ENCODE results near the gene CASQ2.

The CASQ2 gene

DNA sequence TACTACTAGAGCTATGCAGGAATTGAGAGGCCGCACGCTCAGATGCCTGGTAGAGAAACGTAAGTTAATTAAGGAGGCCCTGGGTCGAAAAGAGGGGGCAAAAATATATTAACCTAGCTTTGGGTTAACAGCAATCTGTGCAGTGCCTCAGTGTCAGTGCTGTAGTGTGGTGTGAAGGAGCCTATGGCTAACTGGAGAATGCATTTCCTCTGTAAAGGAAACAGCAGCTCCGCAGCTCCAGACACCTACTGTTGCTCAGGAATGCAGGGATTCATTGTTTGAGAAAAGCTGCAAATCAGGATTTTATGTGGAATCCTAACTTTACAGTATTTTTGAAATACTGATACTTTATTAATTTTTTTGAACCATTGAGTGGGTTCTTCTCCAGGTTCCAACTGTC is 108.4 kb downstream of the CASQ2 start:
- H3K79me2 ChIP-seq (ENCODE audit: low read length) = no peaks in the 10 kb centered on the region
- TF ChIP-seq, protein P1, sequence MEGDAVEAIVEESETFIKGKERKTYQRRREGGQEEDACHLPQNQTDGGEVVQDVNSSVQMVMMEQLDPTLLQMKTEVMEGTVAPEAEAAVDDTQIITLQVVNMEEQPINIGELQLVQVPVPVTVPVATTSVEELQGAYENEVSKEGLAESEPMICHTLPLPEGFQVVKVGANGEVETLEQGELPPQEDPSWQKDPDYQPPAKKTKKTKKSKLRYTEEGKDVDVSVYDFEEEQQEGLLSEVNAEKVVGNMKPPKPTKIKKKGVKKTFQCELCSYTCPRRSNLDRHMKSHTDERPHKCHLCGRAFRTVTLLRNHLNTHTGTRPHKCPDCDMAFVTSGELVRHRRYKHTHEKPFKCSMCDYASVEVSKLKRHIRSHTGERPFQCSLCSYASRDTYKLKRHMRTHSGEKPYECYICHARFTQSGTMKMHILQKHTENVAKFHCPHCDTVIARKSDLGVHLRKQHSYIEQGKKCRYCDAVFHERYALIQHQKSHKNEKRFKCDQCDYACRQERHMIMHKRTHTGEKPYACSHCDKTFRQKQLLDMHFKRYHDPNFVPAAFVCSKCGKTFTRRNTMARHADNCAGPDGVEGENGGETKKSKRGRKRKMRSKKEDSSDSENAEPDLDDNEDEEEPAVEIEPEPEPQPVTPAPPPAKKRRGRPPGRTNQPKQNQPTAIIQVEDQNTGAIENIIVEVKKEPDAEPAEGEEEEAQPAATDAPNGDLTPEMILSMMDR (IDR thresholded peaks at IDR 0.05; ENCODE audit: low read length) = no peak
- TF ChIP-seq EZH2phosphoT487 (IDR thresholded peaks at IDR 0.05; ENCODE audit: low read length) (no peak), EZH2 (optimal IDR thresholded peaks at IDR 0.05; ENCODE audit: low read depth, low read length) (no peak)
- no peaks in the 10 kb centered on the region for H3F3A ChIP-seq (ENCODE audit: insufficient read depth, low read length)
- no peak for DNase-seq
- no peaks in the 10 kb centered on the region for H3K4me1 ChIP-seq (ENCODE audit: low read length)
- H3K36me3 ChIP-seq (replicated peaks; ENCODE audit: insufficient read depth, low read length) = no peaks in the 10 kb centered on the region
- H4K20me1 ChIP-seq (ENCODE audit: insufficient read depth, low read length) = no peaks in the 10 kb centered on the region
- H3K9ac ChIP-seq (ENCODE audit: low read length) = no peak overlapping the region
- H3K27me3 ChIP-seq (replicated peaks; ENCODE audit: insufficient read depth, low read length) = no peaks in the 10 kb centered on the region
- H3K4me3 ChIP-seq (ENCODE audit: low read length) = no peak overlapping the region
- no peaks in the 10 kb centered on the region for H3K9me3 ChIP-seq (replicated peaks; ENCODE audit: insufficient read depth, low read length)
- no peak overlapping the region for H3K4me2 ChIP-seq (ENCODE audit: low read depth, low read length)
- H3K9me2 ChIP-seq (replicated peaks; ENCODE audit: insufficient read depth, low read length) = no peaks in the 10 kb centered on the region
- H2AFZ ChIP-seq (ENCODE audit: low read length) = no peak overlapping the region
- H3K27ac ChIP-seq (ENCODE audit: low read length) = no peak overlapping the region

DNA sequence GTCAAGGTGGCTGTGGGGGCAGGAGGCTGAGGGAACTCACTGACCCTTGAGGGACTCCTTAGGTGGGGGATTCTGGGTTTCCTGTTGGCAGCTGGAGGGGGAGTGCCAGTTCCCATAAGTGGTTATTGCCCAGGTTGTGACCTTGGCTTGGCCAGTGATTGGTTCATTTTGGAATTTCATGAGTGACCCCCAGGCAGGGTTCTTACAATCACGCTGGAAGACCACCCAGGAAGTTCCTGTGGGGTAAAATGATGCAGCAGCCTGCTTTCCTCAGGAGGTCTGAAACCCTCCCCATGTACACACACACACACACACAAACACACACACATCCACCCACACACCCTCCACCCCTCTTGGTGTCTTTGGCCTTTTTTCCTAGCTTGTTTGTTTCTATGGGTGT is 109.9 kb downstream of the CASQ2 start:
- Histone ChIP-seq H4K20me1 (ENCODE audit: insufficient read depth, low read length) (no peaks in the 10 kb centered on the region), H3K4me2 (ENCODE audit: low read depth, low read length) (no peak overlapping the region), H3K9ac (ENCODE audit: low read length) (no peak overlapping the region), H3K27me3 (replicated peaks; ENCODE audit: insufficient read depth, low read length) (no peaks in the 10 kb centered on the region), H3K4me1 (ENCODE audit: low read length) (no peaks in the 10 kb centered on the region), H3K27ac (ENCODE audit: low read length) (no peak overlapping the region), H3K9me3 (replicated peaks; ENCODE audit: insufficient read depth, low read length) (no peaks in the 10 kb centered on the region), H3K36me3 (replicated peaks; ENCODE audit: insufficient read depth, low read length) (no peaks in the 10 kb centered on the region), H3K4me3 (ENCODE audit: low read length) (no peak overlapping the region), H3K79me2 (ENCODE audit: low read length) (no peaks in the 10 kb centered on the region), H3K9me2 (replicated peaks; ENCODE audit: insufficient read depth, low read length) (no peaks in the 10 kb centered on the region), H3F3A (ENCODE audit: insufficient read depth, low read length) (no peaks in the 10 kb centered on the region), H2AFZ (ENCODE audit: low read length) (no peak overlapping the region)
- TF ChIP-seq EZH2 (optimal IDR thresholded peaks at IDR 0.05; ENCODE audit: low read depth, low read length) (no peak), EZH2phosphoT487 (IDR thresholded peaks at IDR 0.05; ENCODE audit: low read length) (no peak)
- TF ChIP-seq, protein P1 (IDR thresholded peaks at IDR 0.05; ENCODE audit: low read length) = no peak
- no peak for DNase-seq

DNA sequence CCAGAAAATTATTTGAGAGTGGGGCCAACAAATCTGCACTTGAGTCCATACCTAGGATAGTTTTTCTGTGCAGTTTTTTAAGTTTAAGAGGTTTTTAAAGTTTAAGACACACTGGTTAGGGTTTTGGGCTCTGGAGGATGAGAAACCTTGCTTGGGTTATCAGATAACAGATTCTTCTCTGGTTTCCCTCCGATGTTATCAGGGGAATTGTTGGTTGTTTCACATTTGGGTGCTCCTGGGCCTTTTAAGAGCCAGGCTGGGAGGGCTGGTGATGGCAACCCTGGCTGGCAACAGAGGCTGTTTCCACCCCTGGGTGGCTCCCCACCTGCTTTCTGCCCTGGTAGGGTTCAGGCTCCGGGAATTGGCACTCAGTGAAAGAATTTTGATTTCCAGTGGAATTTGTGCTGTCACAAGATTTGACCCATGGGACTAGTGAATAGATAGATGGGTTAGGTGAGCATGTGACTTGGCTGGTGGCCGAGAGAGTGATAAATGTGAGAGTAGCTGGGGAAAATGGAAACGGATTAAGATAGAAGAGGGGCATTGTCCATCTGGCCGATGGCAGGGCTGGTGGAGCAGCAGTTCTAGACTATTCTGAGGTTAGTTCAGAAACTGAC is 111.9 kb downstream of the CASQ2 start:
- DNase-seq = no peak
- Histone ChIP-seq H3F3A (ENCODE audit: insufficient read depth, low read length) (no peaks in the 10 kb centered on the region), H3K27ac (ENCODE audit: low read length) (no peak overlapping the region), H3K9me2 (replicated peaks; ENCODE audit: insufficient read depth, low read length) (no peaks in the 10 kb centered on the region), H4K20me1 (ENCODE audit: insufficient read depth, low read length) (no peaks in the 10 kb centered on the region), H3K9me3 (replicated peaks; ENCODE audit: insufficient read depth, low read length) (no peaks in the 10 kb centered on the region), H3K4me1 (ENCODE audit: low read length) (no peaks in the 10 kb centered on the region), H3K79me2 (ENCODE audit: low read length) (no peaks in the 10 kb centered on the region), H3K36me3 (replicated peaks; ENCODE audit: insufficient read depth, low read length) (no peaks in the 10 kb centered on the region), H3K27me3 (replicated peaks; ENCODE audit: insufficient read depth, low read length) (no peaks in the 10 kb centered on the region), H2AFZ (ENCODE audit: low read length) (no peak overlapping the region), H3K9ac (ENCODE audit: low read length) (no peak overlapping the region), H3K4me2 (ENCODE audit: low read depth, low read length) (no peak overlapping the region), H3K4me3 (ENCODE audit: low read length) (no peak overlapping the region)
- TF ChIP-seq EZH2phosphoT487 (IDR thresholded peaks at IDR 0.05; ENCODE audit: low read length) (no peak), EZH2 (optimal IDR thresholded peaks at IDR 0.05; ENCODE audit: low read depth, low read length) (no peak)
- TF ChIP-seq, protein P1 (IDR thresholded peaks at IDR 0.05; ENCODE audit: low read length) = no peak

All from MM.1S (cell line).